OCI-M1 (cell line): ENCODE data around the gene ANTXR1.

Experiments used
- DNase-seq: peaks from one replicate; lab custom pipeline; 2025; lab: John Stamatoyannopoulos, UW

Gene ANTXR1

DNA sequence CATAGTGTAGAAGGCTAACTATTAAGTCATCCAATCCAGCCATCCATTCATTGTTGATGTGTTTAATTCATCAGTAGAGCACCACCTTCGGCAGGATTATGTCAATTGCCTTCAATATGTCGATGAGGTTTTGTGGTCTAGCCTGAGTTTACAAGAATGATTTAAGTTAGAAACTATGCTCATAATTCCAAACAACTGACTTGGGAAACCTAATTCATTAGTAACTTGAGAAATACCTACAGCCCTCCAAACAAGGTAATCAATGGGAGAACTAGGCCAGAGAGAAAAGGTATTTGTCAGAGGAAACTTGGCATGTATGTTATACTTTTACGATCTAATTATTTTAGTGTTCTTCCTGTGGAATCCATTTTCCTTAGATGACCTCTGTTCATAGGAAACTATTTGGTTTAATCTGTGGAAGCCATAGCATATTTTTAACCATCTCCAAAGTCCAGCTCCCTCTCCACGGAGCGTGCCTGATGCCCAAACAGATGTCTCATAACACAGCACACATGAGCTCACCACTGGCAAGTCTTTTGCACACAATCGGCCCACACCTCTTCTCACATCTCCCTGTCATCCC is 225.6 kb downstream of the ANTXR1 start:
- DNase-seq: no peak

DNA sequence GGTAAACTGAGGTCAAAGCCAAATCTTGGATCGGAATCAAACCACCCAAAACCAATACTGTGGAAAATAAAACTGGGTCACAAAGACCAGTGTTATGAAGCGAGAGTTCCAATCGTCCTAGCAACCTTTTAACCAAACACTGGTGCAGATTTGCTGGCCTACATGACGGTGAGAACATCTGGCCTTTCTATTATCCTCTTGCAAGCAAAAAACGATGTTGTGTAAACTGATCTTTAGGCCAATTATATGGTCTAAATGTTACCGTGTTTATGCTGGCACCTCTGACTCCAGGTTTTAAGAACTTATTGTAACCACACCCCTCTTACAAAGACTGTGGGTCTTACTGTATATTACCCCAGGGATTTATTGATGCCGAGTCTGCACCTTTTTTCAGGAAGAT is 228.1 kb downstream of the ANTXR1 start:
- no peak for DNase-seq

DNA sequence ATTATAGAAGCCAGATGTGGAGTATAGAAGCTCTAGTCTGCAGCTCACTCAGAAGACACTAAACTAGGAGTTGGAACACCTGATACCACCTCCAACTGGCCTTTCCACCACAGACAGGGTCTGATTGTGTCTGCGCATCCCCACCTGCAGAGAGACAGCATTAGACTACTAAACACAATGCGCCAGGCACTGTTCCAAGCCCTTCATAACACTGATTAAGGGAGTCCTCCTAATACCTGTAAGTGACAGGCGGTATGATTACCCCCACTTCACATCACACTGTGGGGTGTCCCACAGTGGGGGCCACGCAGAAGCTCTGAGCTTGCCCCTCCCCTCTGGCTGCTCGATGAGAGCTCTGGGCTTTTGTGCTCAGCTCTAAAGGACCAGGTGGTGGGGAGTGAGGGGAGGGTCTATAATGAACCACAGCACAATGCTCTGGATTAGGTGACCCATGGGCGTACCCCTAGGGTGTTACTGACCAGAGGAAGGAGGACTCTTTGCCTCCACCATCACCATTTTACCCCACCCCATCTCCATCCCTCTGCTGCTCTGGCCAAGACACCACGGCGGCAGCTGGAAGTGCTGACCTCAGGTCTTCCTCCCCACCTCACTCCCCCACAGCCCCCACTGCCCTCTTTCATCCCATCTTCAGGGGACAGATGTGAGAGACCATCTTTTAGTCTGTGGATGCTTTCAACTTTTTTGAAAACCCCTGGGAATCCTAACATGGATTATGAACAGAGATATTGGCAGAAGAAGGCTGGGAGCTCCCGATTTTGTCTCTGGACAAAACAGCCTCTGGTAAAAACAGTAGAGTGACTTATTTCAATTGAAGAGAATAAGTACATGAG is 228.9 kb downstream of the ANTXR1 start:
- DNase-seq: no peak

DNA sequence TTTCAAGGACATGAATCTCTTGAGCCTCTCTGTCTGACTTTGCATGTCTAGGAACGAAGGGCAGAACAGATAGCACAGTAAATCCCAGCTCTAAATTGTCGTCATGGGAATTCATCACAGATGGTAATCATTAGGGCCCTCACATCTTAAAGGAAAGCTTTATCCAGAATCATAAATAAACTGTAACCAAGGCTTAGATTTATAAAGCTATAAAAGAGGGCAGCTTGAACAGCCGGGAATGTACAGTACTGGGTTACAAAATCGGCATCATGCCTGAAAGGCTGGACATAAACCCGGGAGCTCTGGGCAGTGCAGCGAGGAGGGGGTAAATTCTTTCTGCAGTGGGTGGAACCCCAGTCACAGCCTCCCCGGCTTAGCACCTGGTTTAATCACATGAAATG is 229.7 kb downstream of the ANTXR1 start:
- DNase-seq: no peak

DNA sequence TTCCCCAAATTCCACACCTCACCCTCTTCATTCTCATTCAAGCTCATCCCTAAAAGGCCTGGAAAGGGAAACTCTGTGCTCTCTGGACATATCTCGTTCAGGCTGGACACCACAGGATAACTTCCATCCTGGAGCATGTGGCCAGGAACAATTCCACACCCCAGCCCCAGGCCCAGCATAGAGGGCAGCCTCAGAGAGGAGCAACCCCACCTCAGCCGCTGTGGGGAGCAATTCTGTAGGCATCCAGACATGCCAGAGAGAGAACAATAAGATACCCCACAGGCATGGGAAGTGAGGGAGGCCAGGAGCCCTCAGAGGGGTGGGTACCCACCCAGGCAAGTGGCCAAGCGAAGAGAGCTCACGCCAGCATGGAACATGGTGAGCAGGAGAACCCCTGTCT is 230.7 kb downstream of the ANTXR1 start:
- no peak for DNase-seq

DNA sequence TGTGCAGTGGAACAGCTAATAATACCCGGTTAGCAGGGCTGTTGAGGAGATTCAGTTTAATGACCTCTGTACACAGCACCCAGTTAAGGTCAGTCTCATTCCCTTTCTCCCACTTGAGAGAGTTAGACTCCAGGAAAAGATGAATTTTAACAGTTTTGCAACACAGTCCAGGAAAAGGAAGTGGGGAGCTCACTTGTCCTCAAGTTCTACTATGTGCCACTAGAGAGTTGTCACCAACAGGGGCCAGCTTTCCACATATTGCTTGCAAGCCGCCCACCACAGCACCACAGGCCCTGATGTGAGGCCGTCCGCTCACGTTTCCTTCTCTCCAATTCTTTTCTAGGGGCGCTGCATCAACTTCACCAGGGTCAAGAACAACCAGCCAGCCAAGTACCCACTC is 231.9 kb downstream of the ANTXR1 start:
- DNase-seq: no peak

DNA sequence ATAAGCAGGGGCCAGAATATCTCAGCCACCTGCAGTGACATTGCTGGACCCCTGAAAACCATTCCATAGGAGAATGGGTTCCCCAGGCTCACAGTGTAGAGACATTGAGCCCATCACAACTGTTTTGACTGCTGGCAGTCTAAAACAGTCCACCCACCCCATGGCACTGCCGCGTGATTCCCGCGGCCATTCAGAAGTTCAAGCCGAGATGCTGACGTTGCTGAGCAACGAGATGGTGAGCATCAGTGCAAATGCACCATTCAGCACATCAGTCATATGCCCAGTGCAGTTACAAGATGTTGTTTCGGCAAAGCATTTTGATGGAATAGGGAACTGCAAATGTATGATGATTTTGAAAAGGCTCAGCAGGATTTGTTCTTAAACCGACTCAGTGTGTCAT is 234.6 kb downstream of the ANTXR1 start:
- no peak for DNase-seq

DNA sequence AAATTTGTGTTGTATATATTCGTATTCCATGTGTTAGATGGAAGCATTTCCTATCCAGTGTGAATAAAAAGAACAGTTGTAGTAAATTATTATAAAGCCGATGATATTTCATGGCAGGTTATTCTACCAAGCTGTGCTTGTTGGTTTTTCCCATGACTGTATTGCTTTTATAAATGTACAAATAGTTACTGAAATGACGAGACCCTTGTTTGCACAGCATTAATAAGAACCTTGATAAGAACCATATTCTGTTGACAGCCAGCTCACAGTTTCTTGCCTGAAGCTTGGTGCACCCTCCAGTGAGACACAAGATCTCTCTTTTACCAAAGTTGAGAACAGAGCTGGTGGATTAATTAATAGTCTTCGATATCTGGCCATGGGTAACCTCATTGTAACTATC is 235.3 kb downstream of the ANTXR1 start:
- no peak for DNase-seq

DNA sequence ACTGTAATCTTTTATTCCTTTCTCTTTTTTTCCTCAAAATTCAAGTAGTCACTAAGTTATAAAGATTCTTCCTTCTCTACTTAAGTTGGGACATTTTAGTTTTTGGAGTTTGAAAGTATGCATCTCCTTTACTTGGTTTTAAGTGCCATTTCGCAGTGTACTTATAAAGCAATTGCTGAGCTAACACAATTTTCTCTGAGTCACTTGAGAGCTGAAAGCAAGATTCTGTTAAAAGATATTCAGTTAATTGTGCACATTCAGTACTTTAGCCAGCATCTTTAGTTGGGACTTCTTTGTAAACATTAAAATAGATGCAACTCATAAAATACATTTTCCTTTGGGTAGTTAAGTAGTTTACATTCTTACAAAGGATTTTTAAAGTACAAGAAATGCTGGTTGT is 238.0 kb downstream of the ANTXR1 start:
- DNase-seq: no peak

DNA sequence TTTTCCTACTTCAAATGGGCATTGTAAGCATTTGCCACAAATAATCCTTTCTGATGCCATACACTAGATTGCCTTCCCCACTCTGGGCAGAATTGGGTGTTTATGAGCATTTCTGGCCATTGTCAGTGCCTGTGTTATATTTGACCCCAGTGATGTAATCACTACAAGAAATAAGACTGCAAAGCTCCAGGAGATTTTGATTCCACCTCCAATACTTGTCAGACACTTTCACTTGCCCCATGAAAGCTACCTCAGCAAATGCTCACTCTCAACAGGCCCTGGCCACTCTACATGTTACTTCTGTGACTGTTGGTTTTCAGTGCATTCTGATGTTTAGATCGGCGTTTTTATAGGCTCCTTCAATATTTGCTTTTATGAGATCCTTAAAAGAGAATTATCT is 239.0 kb downstream of the ANTXR1 start:
- DNase-seq: no peak

DNA sequence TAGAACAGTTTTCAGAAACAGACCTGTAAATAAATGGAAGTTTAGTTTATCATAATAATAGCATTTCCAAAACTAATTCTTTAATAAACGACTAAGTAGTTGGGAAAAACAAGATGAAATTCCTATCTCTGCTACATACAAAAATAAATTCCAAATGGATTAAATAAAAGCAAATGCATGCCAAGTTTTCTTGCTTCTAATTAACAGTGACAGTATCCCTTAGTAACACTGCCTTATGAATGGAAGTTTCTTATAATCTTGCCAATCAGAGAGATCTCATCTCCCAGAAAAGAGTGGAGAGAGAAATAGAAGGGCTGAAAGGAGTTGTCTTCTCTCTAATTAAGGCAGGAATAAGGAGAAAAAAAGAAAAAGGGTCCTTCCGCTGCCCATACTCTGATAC is 240.1 kb downstream of the ANTXR1 start:
- DNase-seq: no peak

DNA sequence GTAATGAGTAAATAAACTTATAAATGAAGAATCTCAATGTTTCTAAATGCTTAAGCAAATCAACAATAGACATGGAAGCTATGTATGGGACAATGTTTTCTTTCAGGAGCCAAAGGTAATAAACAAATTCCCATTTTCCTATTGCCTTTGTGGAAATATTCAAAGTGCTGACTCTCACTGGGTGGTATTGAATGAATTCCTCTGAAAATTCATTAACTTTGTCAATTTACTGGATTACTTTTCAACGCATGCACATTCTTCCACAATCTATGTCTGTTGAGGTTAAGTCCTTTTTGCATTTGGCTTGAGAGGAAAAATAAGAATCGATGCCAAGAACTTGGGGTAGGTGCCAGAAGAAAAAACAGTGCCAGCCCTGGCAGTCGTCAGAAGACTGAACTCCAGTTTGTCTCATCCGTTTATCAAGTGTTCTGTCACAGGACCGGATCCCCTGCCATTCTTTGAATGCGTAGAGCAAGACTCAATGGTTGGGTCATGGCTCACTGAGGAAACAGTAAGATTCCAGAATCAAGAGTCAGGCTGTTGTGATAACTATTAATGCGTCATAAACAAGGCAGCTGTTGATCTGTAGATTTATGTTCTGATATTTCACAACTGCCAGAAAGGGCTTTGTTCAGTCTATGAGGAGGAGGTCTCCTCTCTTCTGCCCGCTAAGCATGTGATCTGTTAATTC is 240.8 kb downstream of the ANTXR1 start:
- no peak for DNase-seq

DNA sequence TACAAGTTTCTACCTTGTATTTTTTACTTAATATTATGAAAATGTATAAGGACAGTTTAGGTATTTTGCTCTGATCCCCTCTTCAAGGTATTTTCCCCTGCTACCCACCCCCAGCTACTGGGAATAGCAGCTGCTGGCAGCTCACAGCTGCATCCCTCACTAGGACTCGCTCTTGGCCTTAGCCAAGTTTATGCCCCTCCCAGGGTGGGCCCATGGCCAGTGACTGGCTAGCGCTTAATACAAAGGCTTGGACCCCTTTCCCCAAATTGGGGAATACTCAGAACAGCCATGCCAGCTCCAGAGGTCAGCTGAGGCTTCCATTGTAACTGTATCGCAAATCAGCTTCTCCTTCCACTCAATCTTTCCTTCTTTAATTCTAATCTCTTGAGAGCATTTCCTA is 242.8 kb downstream of the ANTXR1 start:
- no peak for DNase-seq

DNA sequence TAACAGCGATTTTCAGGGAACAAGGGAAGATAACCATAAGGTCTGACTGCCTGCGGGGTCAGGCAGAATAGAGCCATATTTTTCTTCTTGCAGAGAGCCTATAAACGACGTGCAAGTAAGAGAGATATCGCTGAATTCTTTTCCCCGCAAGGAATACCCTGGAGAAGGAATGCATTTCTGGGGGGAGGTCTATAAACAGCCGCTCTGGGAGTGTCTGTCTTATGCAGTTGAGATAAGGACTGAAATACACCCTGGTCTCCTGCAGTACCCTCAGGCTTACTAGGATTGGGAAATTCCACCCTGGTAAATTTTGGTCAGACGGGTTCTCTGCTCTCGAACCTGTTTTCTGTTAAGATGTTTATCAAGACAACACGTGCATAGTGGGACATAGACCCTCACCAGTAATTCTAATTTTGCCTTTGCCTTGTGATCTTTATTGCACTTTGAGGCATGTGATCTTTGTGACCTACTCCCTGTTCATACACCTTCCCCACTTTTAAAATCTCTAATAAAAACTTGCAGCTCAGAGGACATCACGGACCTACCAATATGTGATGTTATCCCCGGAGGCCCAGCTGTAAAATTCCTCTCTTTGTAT is 247.1 kb downstream of the ANTXR1 start:
- peak; percentile 3 for DNase-seq

DNA sequence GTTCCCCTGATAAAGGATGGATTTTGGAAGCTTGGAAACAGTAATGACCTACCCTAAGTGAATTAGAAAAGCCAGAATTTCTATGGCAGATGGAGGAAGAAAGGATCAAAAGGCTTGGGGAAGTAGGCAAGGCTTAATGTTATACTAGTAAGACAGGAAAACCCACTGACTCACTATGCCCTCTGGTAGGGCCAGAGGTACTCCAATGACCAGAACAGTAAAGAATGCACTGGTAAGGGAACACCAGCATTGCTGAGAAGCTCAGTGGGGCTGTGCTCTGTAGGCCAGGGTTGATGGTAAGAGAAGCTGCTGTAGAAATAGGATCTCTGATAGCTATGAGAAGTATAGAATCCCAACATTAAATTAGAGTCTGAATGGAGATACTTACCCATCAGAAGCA is 247.7 kb downstream of the ANTXR1 start:
- no peak for DNase-seq

DNA sequence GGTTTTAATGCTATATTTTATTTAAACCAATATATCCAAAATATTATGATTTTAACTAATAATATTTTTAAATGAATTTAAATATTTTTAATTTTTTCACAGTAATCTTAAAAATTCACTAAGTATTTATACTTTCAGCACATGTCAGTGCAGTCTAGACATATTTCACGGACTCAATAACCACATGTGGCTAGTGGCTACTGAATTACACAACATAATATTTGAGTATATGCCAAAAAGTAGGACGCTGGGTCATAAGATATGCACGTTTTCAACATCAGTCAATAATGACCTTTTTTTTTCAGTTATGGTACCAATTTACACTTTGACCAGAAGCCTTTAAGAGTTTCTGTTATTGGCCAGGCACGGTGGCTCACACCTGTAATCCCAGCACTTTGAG is 256.4 kb downstream of the ANTXR1 start:
- no peak for DNase-seq

DNA sequence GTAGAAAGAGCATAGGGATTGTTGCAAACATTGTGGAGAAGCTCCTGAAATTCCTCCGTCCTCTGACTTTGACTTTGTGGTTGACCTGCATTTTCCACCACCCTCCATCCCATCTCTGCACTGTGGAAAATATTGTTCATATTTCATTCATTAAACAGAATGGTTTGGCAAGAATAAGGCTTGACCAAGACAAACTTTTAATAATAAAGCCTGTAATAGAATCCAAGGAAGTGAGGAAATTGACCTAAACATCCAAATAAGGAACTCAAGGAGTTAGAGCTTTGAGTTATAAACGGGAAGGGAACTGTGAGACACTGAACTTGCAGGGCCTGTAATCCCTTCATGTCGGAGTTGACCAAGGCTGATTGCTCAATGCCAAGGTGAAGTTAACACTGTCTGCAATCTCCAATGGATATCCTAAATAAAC is 258.9 kb downstream of the ANTXR1 start:
- peak; percentile 3 for DNase-seq

DNA sequence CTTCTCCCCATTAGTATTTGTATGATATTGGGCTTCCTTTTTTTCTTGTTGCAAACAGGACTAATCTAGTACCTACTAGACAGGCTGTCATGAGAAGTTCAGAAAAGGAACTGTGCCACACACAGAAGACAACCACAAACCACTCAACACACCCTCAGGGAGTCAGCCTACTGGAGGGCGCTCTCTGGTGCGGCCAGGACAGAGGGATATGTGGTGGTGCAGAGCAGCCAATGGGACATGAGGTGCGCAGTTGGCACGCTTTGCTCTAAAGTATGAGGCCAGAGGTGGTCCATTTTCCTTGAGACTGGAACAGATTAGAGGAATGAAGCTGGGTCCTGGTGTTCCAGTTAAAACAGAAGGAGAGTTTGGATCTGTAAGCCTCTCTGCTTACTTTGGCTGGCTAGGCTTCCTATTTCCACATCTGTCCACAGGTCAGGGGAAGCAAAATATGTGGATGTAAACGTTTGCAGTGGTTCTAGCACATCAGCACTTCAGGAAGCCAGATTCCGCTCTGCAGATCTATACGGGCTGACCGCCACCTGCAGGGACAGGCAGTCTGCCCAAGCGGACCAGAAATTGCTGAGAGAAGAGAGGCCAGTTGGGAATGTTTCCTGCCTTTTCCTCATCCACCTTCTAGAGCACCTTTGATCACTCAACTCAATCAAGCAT is 260.0 kb downstream of the ANTXR1 start:
- DNase-seq: no peak

DNA sequence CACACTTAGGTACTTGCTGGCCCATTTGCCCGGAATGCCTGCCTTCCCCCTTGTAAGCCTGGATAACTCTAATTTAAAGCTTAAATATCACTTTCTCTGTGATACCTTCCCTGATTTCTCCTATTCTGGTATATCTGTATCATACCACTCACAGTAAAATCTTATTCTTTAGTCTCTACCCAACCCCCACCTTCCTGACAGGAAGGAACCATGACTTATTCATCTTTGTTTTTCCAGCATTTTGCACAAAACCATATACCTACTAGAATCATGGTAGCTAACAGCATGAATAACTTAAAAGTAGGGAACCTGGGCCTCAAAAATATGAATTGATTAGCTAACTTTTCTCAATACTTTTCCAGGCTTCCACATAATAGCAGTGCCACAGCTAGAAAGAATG is 262.5 kb downstream of the ANTXR1 start:
- DNase-seq: no peak

DNA sequence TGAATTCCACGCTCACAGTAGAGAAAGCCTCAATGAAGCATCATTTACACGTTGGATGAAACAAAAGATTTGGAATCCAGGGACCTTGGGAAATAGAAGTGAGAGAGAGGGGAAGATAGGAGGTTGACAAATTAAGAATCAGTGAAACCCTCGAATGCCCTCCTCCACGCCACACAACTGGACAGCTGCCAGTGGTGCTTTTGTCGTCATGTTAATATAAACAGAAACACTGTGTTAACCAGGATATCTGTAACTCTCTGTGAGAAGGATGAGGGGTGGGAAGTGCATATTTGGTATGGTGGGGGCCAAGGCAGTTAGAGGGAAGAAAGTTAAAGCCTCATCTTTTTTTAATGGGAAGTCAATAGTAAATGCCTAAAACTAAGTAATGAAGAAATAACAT is 265.4 kb downstream of the ANTXR1 start:
- peak; percentile 11 for DNase-seq

DNA sequence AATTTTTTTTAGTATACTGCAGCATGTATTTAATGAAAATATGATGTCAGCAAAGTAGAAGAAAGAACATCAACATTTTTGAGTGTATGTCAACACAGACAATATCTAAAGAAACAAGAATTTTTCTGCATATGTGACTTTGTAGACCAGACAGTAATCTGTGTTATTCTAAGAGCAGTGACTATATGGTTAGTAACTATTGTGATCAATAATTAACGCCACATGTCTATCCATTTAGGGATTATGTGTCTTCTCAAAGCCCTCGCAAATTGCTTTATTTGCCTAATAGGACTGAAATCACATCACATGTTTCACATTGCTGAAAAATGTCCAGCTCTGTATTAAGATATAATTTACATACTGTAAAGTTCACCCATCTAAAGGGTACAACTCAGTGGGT is 266.2 kb downstream of the ANTXR1 start:
- no peak for DNase-seq

DNA sequence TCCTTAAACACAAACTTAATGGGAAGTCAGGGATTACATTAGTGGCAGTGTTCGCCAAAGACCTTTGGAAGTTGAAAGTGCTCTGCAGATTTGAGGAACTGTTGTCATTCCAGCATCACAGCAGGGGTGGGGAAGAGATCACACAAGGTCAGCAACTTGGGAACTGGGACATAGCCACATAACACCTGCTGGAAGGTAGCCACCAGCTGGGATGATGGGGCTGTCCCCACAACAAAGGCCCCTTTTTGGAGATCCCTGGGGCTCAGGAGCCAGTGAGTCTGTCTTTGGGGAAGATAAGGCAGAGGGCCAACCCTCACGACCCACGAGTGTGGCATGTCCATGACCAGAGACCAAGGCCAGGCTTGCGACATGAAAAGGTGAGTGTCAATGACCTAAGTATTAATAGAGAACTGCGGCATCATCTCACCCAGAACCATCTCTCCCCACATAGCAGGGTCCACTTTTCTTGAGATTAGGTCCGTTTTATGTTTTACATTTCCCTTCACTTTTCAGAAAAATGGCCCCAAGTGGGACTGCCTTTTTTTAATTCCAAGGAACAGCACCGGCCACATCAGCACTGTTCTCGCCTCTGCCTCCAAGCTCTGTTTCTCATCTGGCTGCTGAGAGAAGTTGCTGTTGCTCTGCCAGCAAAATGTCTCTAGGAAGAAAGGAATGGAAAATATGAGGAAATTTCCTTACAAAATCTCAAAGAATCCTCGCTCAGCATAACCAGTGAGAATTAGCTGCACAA is 267.1 kb downstream of the ANTXR1 start:
- DNase-seq: no peak
